ENCODE data around the gene IRAK1. TPM values are rescaled to one million over a fixed set of nuclear protein-coding genes. Genes with fewer than 3 reads are reported as not detected.

Gene IRAK1
- polyA plus RNA-seq, 1 of the 3 experiments (the other 2 are of a cell fraction), result 68.5 TPM

- H3K36me3 ChIP-seq (replicated peaks in 1 of 2; ENCODE audit: control insufficient read depth in 1 of 2, insufficient read depth in 2 of 2, low read length in 1 of 2), result no peaks in the 10 kb centered on the region
- TF ChIP-seq YY1 (IDR thresholded peaks at IDR 0.05; ENCODE audit: low read depth), result no peak
- TF ChIP-seq CHD2 (IDR thresholded peaks at IDR 0.05; ENCODE audit: low read length, partially characterized antibody), result no peak
- no peak for TF ChIP-seq REST (IDR thresholded peaks at IDR 0.05; ENCODE audit: low read depth, low read length)
- no peak for TF ChIP-seq RAD21 (IDR thresholded peaks at IDR 0.05; ENCODE audit: low read length)
- no peak for TF ChIP-seq FOXJ3 (CRISPR knock-in tag; IDR thresholded peaks at IDR 0.05)
- no peak for TF ChIP-seq PBX3 (IDR thresholded peaks at IDR 0.05)
- TF ChIP-seq USF1 (IDR thresholded peaks at IDR 0.05; ENCODE audit: borderline replicate concordance, low read depth), result no peak
- TF ChIP-seq TEAD4 (IDR thresholded peaks at IDR 0.05; ENCODE audit: borderline replicate concordance, insufficient read depth), result no peak
- TF ChIP-seq SMC3 (IDR thresholded peaks at IDR 0.05; ENCODE audit: low read depth, low read length), result no peak
- TF ChIP-seq FOSL2 (IDR thresholded peaks at IDR 0.05; ENCODE audit: borderline replicate concordance, low read depth), result no peak
- TF ChIP-seq RCOR1 (IDR thresholded peaks at IDR 0.05; ENCODE audit: low read length), result no peak
- no peak for TF ChIP-seq ZBTB33 (IDR thresholded peaks at IDR 0.05; ENCODE audit: borderline replicate concordance, low read depth)
- TF ChIP-seq EP300 (IDR thresholded peaks at IDR 0.05; ENCODE audit: borderline replicate concordance in 1 of 2, low read depth in 1 of 2, low read length in 1 of 2), result no peak
- TF ChIP-seq RFX5 (IDR thresholded peaks at IDR 0.05; ENCODE audit: low read length), result no peak
- no peak overlapping the region for H3K27ac ChIP-seq (ENCODE audit: low read depth in 2 of 2, low read length in 1 of 2)
- WGBS (ENCODE audit: low lambda C conversion rate), result 70% methylated on average over 8 of the region's 8 CpGs
- H2AFZ ChIP-seq (ENCODE audit: low read depth), result no peak overlapping the region
- peaks cover 6% of the 10 kb centered on the region for H3K27me3 ChIP-seq (ENCODE audit: insufficient read depth)
- H3K9ac ChIP-seq, result no peak overlapping the region
- no peaks in the 10 kb centered on the region for H3K9me3 ChIP-seq
- H3K79me2 ChIP-seq (ENCODE audit: insufficient read depth), result no peaks in the 10 kb centered on the region
- no peaks in the 10 kb centered on the region for H3K4me1 ChIP-seq (ENCODE audit: control insufficient read depth in 1 of 2, insufficient read depth in 2 of 2, low read depth in 1 of 2, low read length in 1 of 2)
- no peaks in the 10 kb centered on the region for H3K9me2 ChIP-seq
- ChIA-PET CTCF (interaction anchor here (1.3 kb wide), 1 partner anchor 21 kb away, joined by 3 read pairs; no protein-coding TSS in a partner anchor), POLR2A (interaction anchor here (0.7 kb wide), 1 partner anchor 52 kb away, joined by 4 read pairs; no protein-coding TSS in a partner anchor)
- H4K20me1 ChIP-seq (ENCODE audit: insufficient read depth), result peaks cover 3% of the 10 kb centered on the region; the same call in 1 of the 2 replicates
- no peak overlapping the region for H3K4me2 ChIP-seq
- H3K4me3 ChIP-seq (ENCODE audit: low read depth in 2 of 2, low read length in 1 of 2), result no peak overlapping the region
- no peak for DNase-seq
- no peaks in the 10 kb centered on the region for H3F3A ChIP-seq (replicated peaks; ENCODE audit: insufficient read depth)
These were observed 27.5 kb downstream of the IRAK1 start for GRCh38 chrX:153992180-153992579.
